Kidney (tissue), 14 donors: ENCODE results near the gene RIC8B. TPM values are rescaled to one million over a fixed set of nuclear protein-coding genes. Genes with fewer than 3 reads are reported as not detected.

Experiments used
- DNase-seq, 5 donors: peaks; one replicate each; pipeline ENCODE4 v3.0.0-alpha.2; 2013 to 2020
- FAIRE-seq: peaks from 2 replicates; lab custom pipeline; 2012; peaks lifted over from hg19 to GRCh38; lab: Jason Lieb, UNC
- H3K27ac ChIP-seq, 2 donors: one replicate each; pipeline ENCODE4 v1.7.0; 2013; ENCODE audit warnings: low read depth in 2 of 2, low read length in 2 of 2, inconsistent platforms in 1 of 2
- H3K27me3 ChIP-seq: one replicate; pipeline ENCODE4 v1.7.1; 2013; ENCODE audit warnings: low read length, inconsistent platforms; ENCODE audit not compliant: control insufficient read depth, insufficient read depth
- H3K36me3 ChIP-seq, 3 donors: one replicate each; pipeline versions ENCODE4 v1.7.0 to v1.7.1; 2013; ENCODE audit warnings: low read length in 3 of 3, control low read depth in 1 of 3, inconsistent platforms in 1 of 3; ENCODE audit not compliant: insufficient read depth in 3 of 3, control insufficient read depth in 2 of 3
- H3K4me1 ChIP-seq, 3 donors: one replicate each; pipeline versions ENCODE4 v1.7.0 to v1.7.1; 2013; ENCODE audit warnings: low read length in 3 of 3, inconsistent platforms in 1 of 3, low read depth in 1 of 3; ENCODE audit not compliant: control insufficient read depth in 2 of 3, insufficient read depth in 2 of 3
- H3K4me3 ChIP-seq, 3 donors: one replicate each; pipeline versions ENCODE4 v1.7.0 to v1.8.1; 2013; ENCODE audit warnings: low read length in 3 of 3, control low read depth in 1 of 3, inconsistent platforms in 1 of 3
- H3K9ac ChIP-seq, 3 donors: one replicate each; pipeline versions ENCODE4 v1.7.0 to v1.7.1; 2013; ENCODE audit warnings: low read length in 3 of 3, control low read depth in 1 of 3, inconsistent platforms in 1 of 3
- H3K9me3 ChIP-seq, 3 donors: one replicate each; pipeline versions ENCODE4 v1.7.0 to v1.7.1; 2013; ENCODE audit warnings: low read length in 3 of 3, control low read depth in 1 of 3, inconsistent platforms in 1 of 3; ENCODE audit not compliant: control insufficient read depth in 2 of 3, insufficient read depth in 1 of 3
- intact Hi-C: fragments of 100-400 bp; cut with DNase I; formaldehyde crosslinking; loops from one replicate; pipeline ENCODE4 v1.11.1; 2022
- polyA plus RNA-seq: library from polyadenylated mRNA; stranded (reverse); fragments of 350-450 nt; fragmentation: Illumina TruSeq; extraction: RNeasy Lipid Tissue Mini Kit (QIAGEN cat#74804); gene quantifications from one replicate; pipeline ENCODE4 v1.2.3, GENCODE V29; 2014; ENCODE audit warnings: low read depth, low replicate concordance; ENCODE audit not compliant: insufficient read depth
- total RNA-seq: library from RNA; stranded (reverse); fragmentation: NEBNext Ultra II Directional; extraction: Animal tissue kit (Norgen Biotek cat#: 25700); gene quantifications from one replicate; pipeline ENCODE4 v1.2.1, GENCODE V29; 2021
- TF ChIP-seq, protein P1 (sequence below): IDR thresholded peaks from 3 replicates; pipeline ENCODE4 v1.5.1; 2012; ENCODE audit warnings: mild to moderate bottlenecking, moderate library complexity, borderline replicate concordance; ENCODE audit not compliant: insufficient read depth; ENCODE audit errors: extremely low read depth
- donor health status: control.
- donor health status: control.
- donor health status: control.
- donor health status: control.
- donor health status: control.
- donor health status: DM: yes; HTN: yes; CAD: no.
- donor health status: Normal renal cell carcinoma (clear cell type).

The RIC8B gene
- total and polyA plus RNA-seq, 2 donors from 2014 or later, result 7.7 to 18.0 TPM

DNA sequence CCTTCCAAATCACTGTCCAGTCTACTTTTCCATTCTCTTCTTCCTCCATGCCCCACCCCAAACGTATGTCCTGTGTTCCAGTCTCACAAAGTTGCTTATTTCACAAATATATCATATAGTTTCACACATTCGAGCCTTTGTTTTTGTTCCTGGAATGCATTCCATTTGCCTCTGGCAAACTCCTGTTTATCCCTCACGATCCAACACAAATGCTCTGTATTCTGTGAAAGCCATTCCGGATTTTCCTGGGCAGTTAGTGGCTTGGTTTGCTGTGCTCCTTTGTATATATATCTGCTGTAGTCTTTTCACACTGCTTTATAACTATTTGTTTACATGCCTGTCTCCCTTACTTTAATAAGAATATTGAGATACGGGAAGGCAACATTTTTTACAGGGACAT lies 9.0 kb downstream of the RIC8B start:
- FAIRE-seq (no peak), DNase-seq (no peak)
- TF ChIP-seq, protein P1, sequence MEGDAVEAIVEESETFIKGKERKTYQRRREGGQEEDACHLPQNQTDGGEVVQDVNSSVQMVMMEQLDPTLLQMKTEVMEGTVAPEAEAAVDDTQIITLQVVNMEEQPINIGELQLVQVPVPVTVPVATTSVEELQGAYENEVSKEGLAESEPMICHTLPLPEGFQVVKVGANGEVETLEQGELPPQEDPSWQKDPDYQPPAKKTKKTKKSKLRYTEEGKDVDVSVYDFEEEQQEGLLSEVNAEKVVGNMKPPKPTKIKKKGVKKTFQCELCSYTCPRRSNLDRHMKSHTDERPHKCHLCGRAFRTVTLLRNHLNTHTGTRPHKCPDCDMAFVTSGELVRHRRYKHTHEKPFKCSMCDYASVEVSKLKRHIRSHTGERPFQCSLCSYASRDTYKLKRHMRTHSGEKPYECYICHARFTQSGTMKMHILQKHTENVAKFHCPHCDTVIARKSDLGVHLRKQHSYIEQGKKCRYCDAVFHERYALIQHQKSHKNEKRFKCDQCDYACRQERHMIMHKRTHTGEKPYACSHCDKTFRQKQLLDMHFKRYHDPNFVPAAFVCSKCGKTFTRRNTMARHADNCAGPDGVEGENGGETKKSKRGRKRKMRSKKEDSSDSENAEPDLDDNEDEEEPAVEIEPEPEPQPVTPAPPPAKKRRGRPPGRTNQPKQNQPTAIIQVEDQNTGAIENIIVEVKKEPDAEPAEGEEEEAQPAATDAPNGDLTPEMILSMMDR, result no peak
- Histone ChIP-seq H3K9ac (no peak overlapping the region), H3K27me3 (no peaks in the 10 kb centered on the region), H3K9me3 (no peaks in the 10 kb centered on the region), H3K4me1 (no peaks in the 10 kb centered on the region), H3K4me3 (no peak overlapping the region), H3K27ac (no peak overlapping the region), H3K36me3 (peaks cover 2 to 5% (median 2%) of the 10 kb centered on the region in 3 donors)
- intact Hi-C loops, result no loop called here

DNA sequence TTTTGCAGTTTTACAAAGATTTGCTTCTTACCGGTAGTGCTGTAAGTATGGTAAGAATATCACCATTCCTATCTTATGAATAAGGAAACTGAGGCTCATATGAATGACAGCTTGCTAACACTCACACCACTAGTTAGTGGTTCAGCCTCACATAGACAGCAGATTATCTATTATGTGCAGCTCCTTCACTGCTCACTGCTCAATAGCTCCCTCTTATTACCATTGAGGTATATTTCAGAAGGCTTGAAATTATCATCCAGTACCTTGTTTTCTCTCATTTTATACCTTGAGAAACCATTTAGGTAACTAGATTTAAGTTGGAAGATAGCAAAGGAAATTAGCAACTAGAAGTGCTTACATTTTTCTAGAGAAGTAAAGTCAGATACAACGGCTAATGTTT lies 15.5 kb downstream of the RIC8B start:
- FAIRE-seq (no peak), DNase-seq (no peak)
- no peaks in the 10 kb centered on the region for H3K27me3 ChIP-seq
- intact Hi-C loops, result no loop called here
- H3K9me3 ChIP-seq, result no peaks in the 10 kb centered on the region
- TF ChIP-seq, protein P1, result peak; percentile 9
- no peak overlapping the region for H3K4me3 ChIP-seq
- no peaks in the 10 kb centered on the region for H3K4me1 ChIP-seq
- H3K27ac ChIP-seq, result no peak overlapping the region
- H3K9ac ChIP-seq, result no peak overlapping the region
- peaks cover 0 to 12% (median 4%) of the 10 kb centered on the region in 3 donors for H3K36me3 ChIP-seq

DNA sequence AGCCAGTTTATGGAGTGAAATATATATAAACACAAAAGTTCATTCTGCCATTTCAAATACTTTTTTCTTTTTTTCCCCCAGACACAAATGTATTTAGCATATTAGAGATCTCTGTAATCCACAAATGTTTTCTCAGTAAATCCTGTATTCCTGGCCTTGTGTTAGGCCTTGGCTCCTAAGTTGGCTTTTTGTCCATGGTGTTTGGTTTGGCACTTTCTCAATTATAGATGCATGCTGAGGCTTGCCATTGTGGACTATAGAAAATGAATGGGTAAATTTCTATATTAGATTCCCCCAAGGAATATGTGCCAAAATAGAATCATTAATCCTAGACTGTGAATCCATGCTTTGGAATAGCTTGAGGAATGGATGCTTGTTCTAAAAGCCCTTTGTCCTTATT lies 17.0 kb downstream of the RIC8B start:
- no peaks in the 10 kb centered on the region for H3K27me3 ChIP-seq
- no peaks in the 10 kb centered on the region for H3K9me3 ChIP-seq
- FAIRE-seq, result no peak
- H3K27ac ChIP-seq, result no peak overlapping the region
- no peaks in the 10 kb centered on the region for H3K4me1 ChIP-seq
- intact Hi-C loops, result no loop called here
- H3K9ac ChIP-seq, result no peak overlapping the region
- no peak for DNase-seq
- H3K4me3 ChIP-seq, result no peak overlapping the region
- H3K36me3 ChIP-seq, result peaks cover 0 to 12% (median 4%) of the 10 kb centered on the region in 3 donors
- TF ChIP-seq, protein P1, result no peak

DNA sequence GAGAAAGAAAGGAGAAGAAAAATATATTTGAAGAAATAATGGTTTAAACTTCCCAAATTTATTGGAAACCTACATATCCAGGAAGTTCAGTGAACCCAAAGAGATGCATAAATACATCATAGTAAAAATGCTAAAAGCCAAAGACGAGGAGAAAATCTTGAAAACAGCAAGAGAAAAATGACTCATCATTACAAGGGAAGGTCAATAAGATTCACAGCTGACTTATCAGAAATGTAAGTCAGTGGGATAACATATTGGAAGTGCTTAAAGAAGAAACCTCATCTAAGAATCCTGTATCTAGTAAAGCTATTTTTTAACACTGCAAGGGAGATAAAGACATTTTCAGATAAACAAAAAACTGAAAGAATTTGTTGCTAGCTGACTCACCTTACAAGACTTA lies 19.9 kb downstream of the RIC8B start:
- H3K27me3 ChIP-seq, result no peaks in the 10 kb centered on the region
- no peaks in the 10 kb centered on the region for H3K9me3 ChIP-seq
- H3K27ac ChIP-seq, result no peak overlapping the region
- no peak overlapping the region for H3K4me3 ChIP-seq
- FAIRE-seq, result no peak
- no peak for DNase-seq
- no peaks in the 10 kb centered on the region for H3K4me1 ChIP-seq
- intact Hi-C loops, result no loop called here
- H3K9ac ChIP-seq, result no peak overlapping the region
- peaks cover 0 to 8% (median 4%) of the 10 kb centered on the region in 3 donors for H3K36me3 ChIP-seq
- TF ChIP-seq, protein P1, result no peak
